Vagina (tissue), 2 donors: Measurements from ENCODE around the gene CRAT. TPM values are rescaled to one million over a fixed set of nuclear protein-coding genes. Genes with fewer than 3 reads are reported as not detected.

ENCODE experiments used
- DNase-seq, 2 donors: peaks; one replicate each; pipeline ENCODE4 v3.0.0-alpha.2; 2017; ENCODE audit errors: extremely low spot score in 2 of 2
- H3K27ac ChIP-seq: fragments of 200-600 bp; sonication (generic); one replicate; pipeline ENCODE4 v1.5.1; 2019
- H3K27me3 ChIP-seq: fragments of 200-600 bp; sonication (generic); one replicate; pipeline ENCODE4 v1.5.1; 2019
- H3K36me3 ChIP-seq, 2 donors: fragments of 200-600 bp; sonication (generic); one replicate each; pipeline ENCODE4 v1.5.1; 2017 to 2019
- H3K4me1 ChIP-seq: fragments of 200-600 bp; sonication (generic); one replicate; pipeline ENCODE4 v1.5.1; 2019
- H3K4me3 ChIP-seq, 2 donors: fragments of 200-600 bp; sonication (generic); 1 replicate in 1 of 2; 2 replicates in 1 of 2; pipeline ENCODE4 v1.5.1; 2016 to 2019
- H3K9me3 ChIP-seq: fragments of 200-600 bp; sonication (generic); one replicate; pipeline ENCODE4 v1.5.1; 2019
- CTCF ChIP-seq, 3 experiments: fragments of 450-650 bp in 2 of 3; fragments of 200-600 bp in 1 of 3; sonication (generic) in 1 of 3; IDR thresholded peaks; one replicate each; pipeline ENCODE4 v1.5.1; 2017 to 2019; ENCODE audit warnings: antibody characterized with exemption in 3 of 3, mild to moderate bottlenecking in 2 of 3, moderate library complexity in 2 of 3
- POLR2A ChIP-seq, 2 donors: fragments of 450-650 bp; IDR thresholded peaks; one replicate each; pipeline ENCODE4 v1.6.1; 2017; ENCODE audit warnings: antibody characterized with exemption in 2 of 2, mild to moderate bottlenecking in 2 of 2, moderate library complexity in 2 of 2
- POLR2AphosphoS5 ChIP-seq, 2 donors: sonication (generic); formaldehyde crosslinking; IDR thresholded peaks; one replicate each; pipeline ENCODE4 v1.9.0; 2017; ENCODE audit warnings: antibody characterized with exemption in 2 of 2, mild to moderate bottlenecking in 2 of 2, low read depth in 1 of 2; ENCODE audit not compliant: insufficient read depth in 1 of 2
- intact Hi-C: fragments of 100-400 bp; cut with DNase I; formaldehyde crosslinking; loops from one replicate; pipeline ENCODE4 v1.15.1; 2023
- total RNA-seq: library from RNA; depleted of rRNA; stranded (reverse); fragments of >200 nt; gene quantifications from one replicate; pipeline ENCODE4 v1.2.3, GENCODE V29; 2016

Gene CRAT
- total RNA-seq, 1 donor from 2014 or later: 59.9 TPM

- DNase-seq: no peak
- intact Hi-C loops: no loop called here
- TF ChIP-seq POLR2AphosphoS5 (IDR thresholded peaks at IDR 0.05; ENCODE audit: insufficient read depth in 1 of 2, low read depth in 1 of 2) (no peak), POLR2A (IDR thresholded peaks at IDR 0.05) (no peak), CTCF (IDR thresholded peaks at IDR 0.05) (no peak)
- H3K9me3 ChIP-seq: no peaks in the 10 kb centered on the region
- no peak overlapping the region for H3K27ac ChIP-seq
- peaks cover 0 to 20% of the 10 kb centered on the region in 2 donors for H3K36me3 ChIP-seq
- H3K4me3 ChIP-seq: no peak overlapping the region
- no peaks in the 10 kb centered on the region for H3K4me1 ChIP-seq
- H3K27me3 ChIP-seq: no peaks in the 10 kb centered on the region
Measured at GRCh38 chr9:129097671-129098306, 12.8 kb downstream of the CRAT start.

DNA sequence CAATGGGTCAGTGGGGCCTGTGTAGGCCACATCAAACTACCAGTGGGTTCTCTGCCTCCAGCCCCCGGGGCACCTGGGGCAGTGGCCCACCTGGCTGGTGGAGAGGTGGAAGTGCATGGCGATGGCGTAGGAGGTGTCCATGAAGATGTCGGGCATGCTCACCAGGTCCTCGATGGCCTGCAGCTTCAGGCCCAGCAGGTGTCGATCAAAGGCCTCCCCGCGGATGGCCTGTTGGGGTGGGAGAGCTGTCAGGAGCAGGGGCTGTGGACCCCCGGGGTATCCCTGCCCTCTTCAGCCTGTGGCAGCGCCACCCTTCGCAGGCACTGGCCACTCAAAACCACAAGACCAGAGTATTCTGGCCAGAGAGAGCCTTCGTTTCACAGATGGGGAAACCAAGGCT is 14.7 kb downstream of the CRAT start:
- no peaks in the 10 kb centered on the region for H3K27me3 ChIP-seq
- no peak for TF ChIP-seq POLR2A (IDR thresholded peaks at IDR 0.05)
- no peak overlapping the region for H3K4me3 ChIP-seq
- no peak overlapping the region for H3K27ac ChIP-seq
- H3K9me3 ChIP-seq: no peaks in the 10 kb centered on the region
- H3K36me3 ChIP-seq: peaks cover 0 to 20% of the 10 kb centered on the region in 2 donors
- intact Hi-C loops: no loop called here
- no peak for DNase-seq
- H3K4me1 ChIP-seq: no peaks in the 10 kb centered on the region

- TF ChIP-seq POLR2AphosphoS5 (IDR thresholded peaks at IDR 0.05; ENCODE audit: insufficient read depth in 1 of 2, low read depth in 1 of 2) (no peak), POLR2A (IDR thresholded peaks at IDR 0.05) (no peak), CTCF (IDR thresholded peaks at IDR 0.05) (no peak)
- Histone ChIP-seq H3K9me3 (no peaks in the 10 kb centered on the region), H3K27ac (no peak overlapping the region), H3K36me3 (peaks cover 0 to 20% of the 10 kb centered on the region in 2 donors), H3K4me3 (no peak overlapping the region), H3K27me3 (no peaks in the 10 kb centered on the region), H3K4me1 (no peaks in the 10 kb centered on the region)
- DNase-seq: no peak
- intact Hi-C loops: no loop called here
Measured at GRCh38 chr9:129095170-129095667, 15.4 kb downstream of the CRAT start.

DNA sequence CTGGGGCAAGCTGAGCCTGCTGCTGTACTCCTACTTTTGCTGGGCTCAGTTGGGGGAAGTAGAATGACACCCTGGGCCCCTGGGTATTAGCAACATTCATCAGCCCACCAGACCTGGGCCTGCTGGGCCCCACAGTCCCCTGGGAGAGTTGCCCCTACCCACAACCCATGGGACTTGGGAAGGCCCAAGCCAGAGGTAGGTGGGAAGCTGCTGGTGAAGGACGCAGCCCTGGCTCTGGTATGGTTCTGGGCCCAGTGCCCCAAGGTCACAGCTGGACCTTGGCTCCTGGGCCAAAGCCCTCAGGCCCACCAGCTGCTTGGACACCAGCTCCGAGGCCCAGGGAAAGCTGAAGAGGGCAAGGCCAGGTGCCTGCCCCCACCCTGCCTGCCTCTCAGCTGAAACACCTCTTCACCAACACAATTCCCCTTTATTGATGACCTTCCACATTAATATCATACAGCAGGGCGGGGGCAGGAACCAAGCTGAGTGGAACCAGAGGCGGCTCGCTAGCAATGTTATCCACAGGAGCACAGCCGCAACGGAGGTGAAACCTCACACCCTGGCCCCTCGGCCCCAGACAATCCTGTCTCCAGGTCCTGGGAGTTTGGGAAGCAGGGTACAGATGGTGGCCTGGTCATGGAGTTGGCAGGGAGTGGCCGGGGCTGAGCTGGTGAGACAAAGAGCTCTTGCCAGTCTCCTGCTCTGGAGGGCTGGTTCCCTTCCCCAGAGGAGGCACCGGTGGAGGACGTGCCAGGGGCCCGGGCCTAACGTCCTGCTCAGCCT is 16.0 kb downstream of the CRAT start:
- peaks cover 0 to 23% of the 10 kb centered on the region in 2 donors for H3K36me3 ChIP-seq
- no peak overlapping the region for H3K27ac ChIP-seq

More for the DNA sequence above, 16.0 kb downstream of the CRAT start:
- TF ChIP-seq CTCF (IDR thresholded peaks at IDR 0.05) (no peak), POLR2AphosphoS5 (IDR thresholded peaks at IDR 0.05; ENCODE audit: insufficient read depth in 1 of 2, low read depth in 1 of 2) (no peak), POLR2A (IDR thresholded peaks at IDR 0.05) (no peak)
- H3K27me3 ChIP-seq: no peaks in the 10 kb centered on the region
- no peaks in the 10 kb centered on the region for H3K4me1 ChIP-seq
- intact Hi-C loops: no loop called here
- no peaks in the 10 kb centered on the region for H3K9me3 ChIP-seq
- no peak overlapping the region for H3K4me3 ChIP-seq
- DNase-seq: no peak
